ENCODE results near the gene OR2A14.

Gene OR2A14

DNA sequence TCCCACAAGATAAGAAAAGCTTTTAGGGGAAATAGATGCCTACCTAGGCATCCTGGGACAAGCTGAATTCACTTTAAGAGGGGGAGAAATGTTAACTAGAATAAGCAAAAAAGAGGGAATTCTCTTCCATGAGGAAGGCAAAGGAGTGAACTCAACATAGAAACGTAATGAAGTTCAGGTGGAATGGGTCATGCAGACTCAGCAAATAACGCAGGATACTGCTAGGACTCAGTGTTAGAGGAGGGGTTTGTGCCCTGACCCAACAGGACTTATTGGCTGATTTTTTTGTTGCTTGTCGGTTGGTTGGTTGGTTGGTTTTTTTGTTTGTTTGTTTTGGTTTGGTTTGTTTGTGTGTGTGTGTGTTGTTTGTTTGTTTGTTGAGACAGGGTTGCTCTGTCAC, 9.3 kb downstream of the OR2A14 start:
- Histone ChIP-seq H3K9me3 (no peaks in the 10 kb centered on the region), H3K4me1 (no peaks in the 10 kb centered on the region), H3K27me3 (no peaks in the 10 kb centered on the region), H3K4me3 (no peak overlapping the region), H3K27ac (no peak overlapping the region), H3K36me3 (no peaks in the 10 kb centered on the region)
- DNase-seq: no peak
- intact Hi-C loops (cut with DNase I; ENCODE audit: low total_unique reads): loop anchor here (10.0 kb wide), 1 partner anchor 1987 kb away; no protein-coding TSS in a partner anchor
- TF ChIP-seq, protein P1, sequence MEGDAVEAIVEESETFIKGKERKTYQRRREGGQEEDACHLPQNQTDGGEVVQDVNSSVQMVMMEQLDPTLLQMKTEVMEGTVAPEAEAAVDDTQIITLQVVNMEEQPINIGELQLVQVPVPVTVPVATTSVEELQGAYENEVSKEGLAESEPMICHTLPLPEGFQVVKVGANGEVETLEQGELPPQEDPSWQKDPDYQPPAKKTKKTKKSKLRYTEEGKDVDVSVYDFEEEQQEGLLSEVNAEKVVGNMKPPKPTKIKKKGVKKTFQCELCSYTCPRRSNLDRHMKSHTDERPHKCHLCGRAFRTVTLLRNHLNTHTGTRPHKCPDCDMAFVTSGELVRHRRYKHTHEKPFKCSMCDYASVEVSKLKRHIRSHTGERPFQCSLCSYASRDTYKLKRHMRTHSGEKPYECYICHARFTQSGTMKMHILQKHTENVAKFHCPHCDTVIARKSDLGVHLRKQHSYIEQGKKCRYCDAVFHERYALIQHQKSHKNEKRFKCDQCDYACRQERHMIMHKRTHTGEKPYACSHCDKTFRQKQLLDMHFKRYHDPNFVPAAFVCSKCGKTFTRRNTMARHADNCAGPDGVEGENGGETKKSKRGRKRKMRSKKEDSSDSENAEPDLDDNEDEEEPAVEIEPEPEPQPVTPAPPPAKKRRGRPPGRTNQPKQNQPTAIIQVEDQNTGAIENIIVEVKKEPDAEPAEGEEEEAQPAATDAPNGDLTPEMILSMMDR (IDR thresholded peaks at IDR 0.05): no peak

DNA sequence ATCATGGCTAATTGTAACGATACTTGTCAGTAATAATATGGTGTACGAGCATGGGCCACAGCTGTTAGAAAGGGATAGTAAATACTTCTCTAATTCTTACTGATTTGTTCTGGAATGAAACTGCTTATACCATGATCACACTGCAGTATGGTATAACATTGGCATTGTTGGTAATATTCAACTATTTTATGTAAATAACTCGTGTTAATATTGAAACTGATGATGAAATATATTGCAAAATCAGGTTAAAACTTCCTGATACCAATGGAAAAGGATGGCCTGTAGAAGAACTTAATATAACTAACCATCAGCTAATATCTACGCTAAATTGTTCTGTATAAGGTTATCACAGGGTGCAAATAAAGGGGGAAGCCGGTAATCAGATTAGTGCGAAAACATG, 10.3 kb downstream of the OR2A14 start:
- H3K27me3 ChIP-seq: no peaks in the 10 kb centered on the region
- no peaks in the 10 kb centered on the region for H3K36me3 ChIP-seq
- no peaks in the 10 kb centered on the region for H3K9me3 ChIP-seq
- H3K27ac ChIP-seq: no peak overlapping the region
- DNase-seq: no peak
- intact Hi-C loops (cut with DNase I; ENCODE audit: low total_unique reads): loop anchor here (10.0 kb wide), 1 partner anchor 1989 kb away; no protein-coding TSS in a partner anchor
- TF ChIP-seq, protein P1 (IDR thresholded peaks at IDR 0.05): no peak
- no peaks in the 10 kb centered on the region for H3K4me1 ChIP-seq
- no peak overlapping the region for H3K4me3 ChIP-seq

DNA sequence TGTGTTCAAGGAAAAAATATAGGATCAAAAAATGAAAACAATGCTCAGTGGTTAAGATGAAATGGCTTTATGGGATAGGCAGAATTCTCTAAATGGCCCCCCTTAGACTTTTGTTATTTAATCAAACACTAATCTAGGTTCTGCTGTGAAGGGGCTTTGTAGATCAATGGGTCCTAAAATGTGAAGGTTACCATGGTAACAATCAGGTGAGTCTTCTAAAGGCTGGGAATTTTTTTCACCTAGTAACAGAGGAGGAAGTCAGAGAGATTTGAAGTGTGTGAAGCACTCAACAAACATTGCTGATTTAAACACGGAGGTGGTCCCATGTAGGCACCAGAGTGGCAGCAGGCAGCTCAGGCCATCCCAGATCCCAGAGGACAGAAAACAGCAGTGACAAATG, 11.1 kb downstream of the OR2A14 start:
- Histone ChIP-seq H3K27ac (no peak overlapping the region), H3K27me3 (no peaks in the 10 kb centered on the region), H3K4me1 (no peaks in the 10 kb centered on the region), H3K9me3 (no peaks in the 10 kb centered on the region), H3K36me3 (no peaks in the 10 kb centered on the region), H3K4me3 (no peak overlapping the region)
- intact Hi-C loops (cut with DNase I; ENCODE audit: low total_unique reads): loop anchor here (10.0 kb wide), 1 partner anchor 1989 kb away; no protein-coding TSS in a partner anchor
- TF ChIP-seq, protein P1 (IDR thresholded peaks at IDR 0.05): no peak
- no peak for DNase-seq

DNA sequence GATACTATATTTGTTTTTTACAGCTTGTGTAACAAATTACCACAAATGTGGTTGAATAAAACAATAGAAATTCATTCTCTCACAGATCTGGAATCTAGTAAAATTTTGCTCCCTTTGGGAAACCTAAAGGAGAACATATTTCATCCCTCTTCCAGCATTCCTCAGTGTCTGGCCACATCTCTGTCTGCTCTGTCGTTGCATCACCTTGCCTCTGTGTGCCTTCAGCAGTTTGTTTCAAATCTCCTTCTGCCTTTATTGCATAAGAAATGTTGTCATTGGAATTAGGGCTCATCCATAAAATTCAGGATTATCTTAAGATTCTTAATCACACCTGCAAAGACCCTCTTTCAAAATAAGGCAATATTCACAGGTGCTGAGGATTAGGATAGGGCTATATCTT, 14.5 kb downstream of the OR2A14 start:
- H3K36me3 ChIP-seq: no peaks in the 10 kb centered on the region
- intact Hi-C loops (cut with DNase I; ENCODE audit: low total_unique reads): loop anchor here (10.0 kb wide), 1 partner anchor 1993 kb away; no protein-coding TSS in a partner anchor
- no peaks in the 10 kb centered on the region for H3K9me3 ChIP-seq
- H3K27me3 ChIP-seq: no peaks in the 10 kb centered on the region
- H3K4me1 ChIP-seq: no peaks in the 10 kb centered on the region
- no peak overlapping the region for H3K4me3 ChIP-seq
- no peak for DNase-seq
- H3K27ac ChIP-seq: no peak overlapping the region
- TF ChIP-seq, protein P1 (IDR thresholded peaks at IDR 0.05): no peak

DNA sequence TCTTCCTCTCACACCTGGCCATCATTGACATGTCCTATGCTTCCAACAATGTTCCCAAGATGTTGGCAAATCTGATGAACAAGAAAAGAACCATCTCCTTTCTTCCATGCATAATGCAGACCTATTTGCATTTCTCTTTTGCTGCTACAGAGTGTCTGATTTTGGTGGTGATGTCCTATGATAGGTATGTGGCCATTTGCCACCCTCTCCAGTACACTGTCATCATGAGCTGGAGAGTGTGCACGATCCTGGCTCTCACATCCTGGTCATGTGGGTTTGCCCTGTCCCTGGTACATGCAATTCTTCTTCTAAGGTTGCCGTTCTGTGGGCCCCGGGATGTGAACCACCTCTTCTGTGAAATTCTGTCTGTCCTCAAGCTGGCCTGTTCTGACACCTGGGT, 19.2 kb downstream of the OR2A14 start:
- intact Hi-C loops (cut with DNase I; ENCODE audit: low total_unique reads): no loop called here
- H3K27ac ChIP-seq: no peak overlapping the region
- DNase-seq: no peak
- H3K9me3 ChIP-seq: peaks cover 0 to 6% (median 5%) of the 10 kb centered on the region in 3 donors
- TF ChIP-seq, protein P1 (IDR thresholded peaks at IDR 0.05): no peak
- no peak overlapping the region for H3K4me3 ChIP-seq
- no peaks in the 10 kb centered on the region for H3K27me3 ChIP-seq
- no peaks in the 10 kb centered on the region for H3K36me3 ChIP-seq
- no peaks in the 10 kb centered on the region for H3K4me1 ChIP-seq

DNA sequence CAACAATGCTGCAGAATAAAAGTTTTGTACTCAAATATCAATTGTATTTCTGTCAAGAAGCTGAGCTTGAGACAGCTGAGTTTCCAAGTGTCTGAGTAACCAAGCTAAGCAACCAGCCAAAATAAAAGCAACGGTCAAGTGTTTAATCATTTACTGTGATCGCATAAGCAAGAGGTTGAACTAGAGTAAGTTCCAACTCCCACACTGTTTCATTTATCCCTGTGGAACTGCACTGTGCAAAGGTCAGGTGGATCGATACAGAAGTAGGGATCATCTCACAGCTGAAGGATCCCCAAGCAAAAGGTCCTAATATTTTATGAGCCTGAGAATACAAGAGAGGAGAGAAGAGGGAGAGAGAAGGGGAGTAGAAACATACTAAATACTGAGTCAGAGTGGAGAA, 21.4 kb downstream of the OR2A14 start:
- H3K9me3 ChIP-seq: peaks cover 3 to 23% (median 12%) of the 10 kb centered on the region in 3 donors
- no peaks in the 10 kb centered on the region for H3K27me3 ChIP-seq
- no peak overlapping the region for H3K4me3 ChIP-seq
- no peaks in the 10 kb centered on the region for H3K36me3 ChIP-seq
- DNase-seq: no peak
- H3K27ac ChIP-seq: no peak overlapping the region
- intact Hi-C loops (cut with DNase I; ENCODE audit: low total_unique reads): no loop called here
- TF ChIP-seq, protein P1 (IDR thresholded peaks at IDR 0.05): no peak
- no peaks in the 10 kb centered on the region for H3K4me1 ChIP-seq

Data from tibial artery (tissue), 4 donors.